IPS-NIHi11 (cell line): Measurements from ENCODE around the gene CLDN5.

Experiments used
- DNase-seq: peaks from one replicate; pipeline ENCODE4 v3.0.0; 2012; ENCODE audit warnings: mixed read lengths, low spot score

CLDN5 gene

DNA sequence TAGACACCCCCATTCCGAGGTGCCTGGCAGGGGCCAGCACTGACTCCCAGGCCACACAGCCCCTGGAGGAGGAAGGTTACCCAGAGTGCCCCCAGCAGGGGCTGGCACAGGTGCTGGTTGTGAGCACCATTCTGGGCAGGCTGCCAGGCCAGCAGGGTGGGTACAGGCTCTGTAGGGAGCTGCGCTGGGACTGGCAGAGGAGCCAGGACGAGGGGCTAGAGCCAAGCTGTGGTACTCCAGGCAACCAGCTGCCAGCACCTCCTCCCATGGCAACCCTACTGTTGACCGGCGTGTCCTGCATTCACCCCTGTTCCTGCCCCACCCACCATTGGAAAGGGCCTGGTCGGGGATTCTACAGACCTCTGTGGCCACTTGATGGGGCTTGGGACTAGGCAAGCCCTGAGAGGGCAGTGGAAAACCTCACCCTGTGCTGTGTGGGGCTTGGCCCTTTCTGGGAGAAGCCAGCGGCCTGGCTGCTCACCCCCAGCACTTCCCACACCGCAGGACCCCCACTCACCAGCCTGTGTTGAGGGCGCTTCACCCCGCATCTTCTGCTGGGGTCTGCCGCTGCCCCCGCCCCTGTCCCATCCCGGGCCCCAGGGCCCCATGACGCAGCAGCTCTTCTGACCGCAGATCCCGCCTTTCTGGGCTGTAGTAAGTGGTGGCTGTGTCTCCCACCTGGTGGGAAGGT is 1.9 kb downstream of the CLDN5 start:
- peak; percentile 40 for DNase-seq

DNA sequence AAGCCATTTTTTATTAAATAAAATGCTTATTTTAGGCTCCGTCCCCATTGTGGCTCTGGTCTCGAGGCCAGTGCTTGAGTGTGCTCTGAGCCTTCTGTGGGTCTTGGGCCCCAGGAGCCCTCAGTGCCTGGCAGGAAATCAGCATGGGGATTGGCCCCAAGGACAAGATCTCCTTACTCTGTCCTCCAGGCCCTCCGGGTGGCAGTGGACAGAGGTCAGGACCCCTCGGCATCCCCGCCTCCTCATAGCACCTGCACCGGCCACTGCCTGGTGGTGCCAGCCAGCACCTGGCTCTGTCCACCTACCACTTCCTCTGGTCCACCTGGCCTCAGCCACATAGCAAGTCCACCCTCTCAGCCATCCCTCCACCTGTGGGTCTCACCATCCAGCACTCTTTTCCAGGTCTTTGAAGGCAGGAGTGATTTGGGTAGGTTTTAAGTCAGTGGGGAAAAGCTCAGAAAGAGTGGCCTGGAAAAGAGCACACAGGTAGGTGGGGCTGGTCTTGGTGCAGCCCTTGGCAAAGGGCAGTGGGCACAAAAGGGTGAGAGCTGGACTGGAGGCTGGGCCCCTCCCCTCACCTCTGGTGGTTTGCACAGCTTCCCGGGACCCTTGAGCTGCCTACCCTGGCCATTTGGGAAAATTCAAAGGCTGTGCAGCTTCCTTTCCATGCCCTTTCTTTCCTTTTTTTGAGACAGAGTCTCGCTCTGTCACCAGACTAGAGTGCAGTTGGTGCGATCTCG is 3.5 kb downstream of the CLDN5 start:
- peak; percentile 2 for DNase-seq

DNA sequence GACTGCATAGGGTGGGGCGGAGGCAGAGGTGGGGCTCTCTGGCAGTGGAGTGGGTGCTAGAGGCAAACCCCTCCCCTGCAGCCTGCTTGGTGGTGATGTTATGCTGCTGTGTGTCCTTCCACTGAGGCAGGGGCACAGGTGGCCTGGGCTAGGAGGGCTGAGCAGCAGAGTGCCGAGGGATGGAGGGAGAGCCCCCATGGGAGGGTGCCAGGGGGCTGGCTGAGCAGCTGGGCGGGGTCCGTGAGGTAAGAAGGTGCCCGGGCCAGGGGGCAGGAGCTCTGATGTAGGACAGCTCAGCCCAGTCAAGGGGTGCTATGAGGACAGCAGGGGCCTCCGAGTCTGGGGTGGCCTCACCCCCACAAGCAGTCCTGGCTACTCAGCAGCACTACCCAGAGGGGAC is 4.2 kb downstream of the CLDN5 start:
- DNase-seq, result no peak

DNA sequence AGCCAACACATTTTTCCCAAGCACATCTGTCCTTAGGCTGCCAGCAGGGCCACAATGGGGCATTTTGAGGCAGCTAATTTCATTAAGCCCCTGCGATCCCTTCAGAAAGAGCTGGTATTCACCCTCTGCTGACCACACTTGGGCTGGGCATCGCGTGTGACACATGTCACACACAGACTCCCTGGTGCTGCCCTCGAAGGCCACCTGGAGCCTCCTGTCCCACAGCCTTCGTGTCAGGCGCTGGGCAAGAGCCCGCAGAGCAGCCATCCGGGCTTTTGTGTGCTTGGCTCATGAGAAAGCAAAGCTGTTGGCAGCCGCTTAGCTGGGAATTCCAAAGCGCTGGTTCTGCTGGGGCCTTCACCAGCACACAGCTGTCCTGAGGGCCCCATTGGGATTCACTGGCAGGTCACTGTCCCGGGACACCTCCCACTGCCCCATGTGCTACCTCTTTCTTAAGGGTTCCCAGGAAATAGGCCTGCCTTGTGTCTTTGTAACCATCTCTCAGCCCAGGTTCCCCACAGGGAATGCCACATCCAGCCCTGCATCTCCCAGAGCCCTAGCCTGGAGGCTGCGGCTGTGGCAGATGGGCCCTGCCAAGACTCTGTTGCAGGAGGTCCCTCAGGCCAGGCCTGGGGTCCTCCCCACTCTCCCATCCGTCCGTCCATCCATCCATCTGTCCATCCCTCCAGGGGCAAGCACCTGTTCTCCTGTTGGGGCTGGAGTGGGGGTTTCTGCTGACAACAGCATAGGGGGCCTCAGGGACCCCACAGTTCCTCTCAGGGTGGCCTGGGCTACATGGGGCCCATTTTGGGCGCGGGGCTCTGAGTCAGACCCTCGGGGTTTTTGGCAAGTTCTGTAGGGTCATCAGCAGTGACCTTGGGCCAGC is 4.9 kb downstream of the CLDN5 start:
- DNase-seq, result no peak

DNA sequence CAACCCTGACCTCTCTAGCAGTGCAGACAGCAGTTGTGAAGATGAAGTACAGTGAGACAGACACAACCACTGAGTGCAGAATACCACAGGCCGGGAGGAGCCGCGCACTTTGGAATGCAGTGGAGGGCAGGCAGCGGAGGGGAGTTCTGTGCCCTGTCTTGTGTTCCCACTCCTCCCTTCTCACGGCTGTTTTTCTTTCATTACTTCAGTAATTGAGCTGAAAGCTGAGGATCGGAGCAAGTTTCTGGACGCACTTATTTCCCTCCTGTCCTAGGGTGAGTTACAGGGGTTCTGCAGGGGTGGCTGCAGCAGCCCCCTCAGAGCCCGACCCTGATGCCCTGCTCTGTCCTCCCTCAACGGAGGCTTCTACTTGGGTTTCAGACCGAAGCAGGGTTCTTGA is 5.6 kb downstream of the CLDN5 start:
- no peak for DNase-seq

DNA sequence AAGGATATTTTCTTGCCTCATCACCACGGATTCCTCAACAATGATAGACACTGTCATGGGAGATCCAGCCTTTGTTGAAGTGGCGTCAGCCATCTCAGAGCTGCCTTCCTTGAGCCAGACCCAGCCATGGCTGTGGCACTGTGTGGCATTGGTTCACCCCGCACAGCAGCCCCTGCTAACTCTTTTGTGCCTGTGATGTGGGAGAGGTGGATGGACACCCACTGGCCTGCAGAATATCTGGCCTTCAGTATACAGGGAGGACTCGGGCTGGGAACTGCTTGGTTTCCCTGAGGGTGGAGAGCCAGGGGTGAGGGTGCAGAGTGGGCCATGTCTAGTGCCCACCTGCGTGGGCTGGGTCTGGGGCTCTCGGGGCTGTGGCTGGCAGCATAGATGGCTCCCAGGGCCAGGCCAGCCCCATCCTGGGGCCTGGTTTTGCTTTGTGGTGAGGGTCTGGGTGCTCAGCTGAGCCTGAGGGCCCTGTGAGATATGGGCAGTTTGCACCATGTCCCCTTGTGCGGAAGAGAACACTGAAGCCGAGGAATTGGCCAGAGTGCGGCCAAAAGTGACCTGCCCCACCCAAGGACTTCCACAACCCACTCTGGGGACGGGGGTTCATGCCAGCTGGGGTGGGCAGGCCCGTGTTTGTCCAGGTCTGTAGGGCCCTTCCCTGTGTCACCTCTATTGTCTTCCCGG is 6.1 kb downstream of the CLDN5 start:
- no peak for DNase-seq

DNA sequence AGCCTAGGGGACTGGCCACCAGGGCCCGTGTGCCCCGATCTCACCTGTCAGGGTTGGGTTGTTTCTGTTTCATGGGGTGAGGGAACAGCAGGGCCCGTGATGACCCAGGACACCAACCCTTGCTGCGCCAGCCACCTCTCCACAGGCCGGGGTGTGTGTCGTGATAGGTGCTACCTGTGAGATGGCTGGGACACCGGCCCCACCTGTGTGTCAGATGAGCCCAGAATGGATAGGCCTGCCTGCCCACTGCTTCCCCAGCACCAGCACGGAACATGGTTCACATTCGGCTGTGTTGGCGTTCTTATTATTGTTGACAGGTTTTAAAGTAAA is 7.1 kb downstream of the CLDN5 start:
- DNase-seq, result no peak

DNA sequence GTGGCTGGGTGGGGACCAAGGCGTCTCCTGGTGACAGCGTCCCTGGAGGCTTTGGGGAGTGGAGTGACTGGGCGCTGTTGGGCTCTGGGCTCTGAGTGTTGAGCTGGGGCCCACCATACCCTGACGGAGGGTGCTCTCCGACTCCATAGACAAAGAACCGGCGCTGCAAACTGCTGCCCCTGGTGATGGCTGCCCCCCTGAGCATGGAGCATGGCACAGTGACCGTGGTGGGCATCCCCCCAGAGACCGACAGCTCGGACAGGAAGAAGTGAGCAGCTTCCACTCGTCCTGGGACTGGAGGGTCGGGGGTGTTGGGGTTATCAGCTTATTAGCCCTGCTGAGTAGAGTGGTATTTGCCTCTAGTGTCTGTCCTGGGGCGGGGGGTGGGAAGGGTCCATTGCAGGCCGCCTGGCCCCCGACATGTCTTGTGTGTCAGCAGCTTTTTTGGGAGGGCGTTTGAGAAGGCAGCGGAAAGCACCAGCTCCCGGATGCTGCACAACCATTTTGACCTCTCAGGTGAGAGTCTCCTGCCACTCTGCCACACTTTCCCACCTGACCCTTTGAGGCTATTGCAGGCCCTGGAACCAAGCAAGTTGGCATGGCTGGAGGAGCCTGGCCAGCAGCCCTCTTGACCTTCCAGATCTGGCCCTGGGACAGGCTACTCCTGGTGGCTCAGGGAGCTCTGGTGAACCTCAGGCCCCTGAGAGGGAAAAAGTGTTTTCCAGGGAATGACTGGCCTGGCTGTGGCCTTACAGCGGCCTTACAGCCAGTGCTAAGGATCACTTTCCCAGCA is 7.6 kb downstream of the CLDN5 start:
- DNase-seq, result peak; percentile 5

DNA sequence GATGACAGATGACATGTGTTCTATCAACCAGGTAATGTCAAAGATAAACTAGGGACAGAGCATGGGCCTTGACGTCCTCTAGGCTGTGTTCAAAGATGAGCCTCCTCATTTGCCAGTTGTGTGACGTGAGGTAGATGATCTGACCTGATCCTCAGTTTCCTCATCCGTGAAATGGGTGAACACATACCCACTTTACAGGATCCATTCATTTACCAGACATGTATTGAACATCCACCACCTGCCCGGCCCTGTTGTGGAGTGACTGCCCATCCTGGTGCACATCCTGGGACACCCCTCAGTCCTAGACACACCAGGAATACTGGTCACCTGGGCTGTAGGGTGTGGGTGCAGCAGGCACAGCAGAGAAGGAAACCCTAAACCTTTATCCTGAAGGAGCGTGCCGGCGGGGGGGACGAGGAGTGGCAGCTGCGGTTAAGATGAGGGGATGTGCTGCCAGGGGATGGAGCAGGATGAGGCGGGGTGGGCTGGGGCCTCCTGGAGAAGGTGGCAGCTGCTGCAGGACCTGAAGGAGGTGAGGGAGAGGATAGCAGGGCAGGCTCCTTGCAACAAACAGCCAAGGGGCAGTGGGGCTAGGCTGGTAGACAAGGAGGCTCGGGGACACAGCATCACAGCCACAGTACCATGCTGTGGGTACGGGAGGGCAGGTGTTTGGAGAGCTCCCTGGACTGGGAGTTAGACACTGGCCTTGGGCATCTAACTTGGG is 8.4 kb downstream of the CLDN5 start:
- peak; percentile 4 for DNase-seq

DNA sequence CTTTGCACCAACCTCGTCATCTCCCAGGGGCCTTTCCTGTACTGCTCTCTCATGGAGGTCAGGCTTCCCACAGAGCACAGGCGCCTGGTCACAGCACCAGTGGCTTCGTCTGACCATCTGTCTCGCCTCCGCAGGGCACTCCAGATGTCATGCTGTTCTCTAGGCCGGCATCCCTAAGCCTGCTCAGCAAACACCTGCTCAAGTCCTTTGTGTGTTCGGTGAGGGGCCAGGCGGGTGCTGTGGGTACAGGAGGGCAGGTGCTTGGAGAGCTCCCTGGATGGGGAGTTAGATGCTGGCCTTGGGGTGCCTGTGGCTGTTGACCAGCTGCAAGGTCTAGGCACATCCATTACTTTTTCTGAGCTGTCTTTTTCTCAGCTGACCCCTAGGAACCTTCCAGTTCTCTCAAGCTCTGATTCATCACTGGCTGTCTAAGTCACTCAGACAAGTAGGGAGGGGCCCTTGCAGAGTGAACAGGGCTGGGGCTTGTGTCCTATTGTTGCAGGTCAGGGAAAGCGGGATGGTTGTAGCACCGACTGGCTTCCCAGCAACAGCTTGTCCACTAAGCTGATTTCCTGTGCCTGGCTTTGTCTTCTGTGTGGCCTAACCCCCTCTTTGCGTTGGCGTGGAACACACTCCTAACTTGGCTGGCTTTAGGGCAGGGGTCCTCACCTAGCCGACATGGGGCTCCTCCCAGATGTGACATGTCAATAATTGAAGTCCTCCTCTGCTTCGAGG is 9.2 kb downstream of the CLDN5 start:
- peak; percentile 3 for DNase-seq

DNA sequence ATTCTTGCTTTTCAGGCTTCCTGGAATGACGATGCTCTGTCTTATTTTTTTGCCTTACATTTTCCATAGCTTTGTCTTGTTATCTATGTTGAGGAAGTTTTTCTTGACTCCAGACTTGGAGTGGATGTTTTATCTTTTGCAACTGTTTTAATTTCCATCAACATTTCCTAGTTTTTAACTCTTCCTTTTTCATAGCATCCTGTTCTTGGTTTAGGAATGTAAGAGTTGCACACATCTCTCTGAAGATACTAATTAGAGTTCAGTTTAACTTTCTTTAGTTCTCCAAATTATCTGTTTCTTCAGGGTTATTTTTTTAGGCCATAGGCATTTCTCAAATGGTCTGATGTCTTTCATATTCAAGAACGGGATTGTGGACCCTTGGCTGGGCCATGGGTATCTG is 10.4 kb downstream of the CLDN5 start:
- DNase-seq, result no peak

DNA sequence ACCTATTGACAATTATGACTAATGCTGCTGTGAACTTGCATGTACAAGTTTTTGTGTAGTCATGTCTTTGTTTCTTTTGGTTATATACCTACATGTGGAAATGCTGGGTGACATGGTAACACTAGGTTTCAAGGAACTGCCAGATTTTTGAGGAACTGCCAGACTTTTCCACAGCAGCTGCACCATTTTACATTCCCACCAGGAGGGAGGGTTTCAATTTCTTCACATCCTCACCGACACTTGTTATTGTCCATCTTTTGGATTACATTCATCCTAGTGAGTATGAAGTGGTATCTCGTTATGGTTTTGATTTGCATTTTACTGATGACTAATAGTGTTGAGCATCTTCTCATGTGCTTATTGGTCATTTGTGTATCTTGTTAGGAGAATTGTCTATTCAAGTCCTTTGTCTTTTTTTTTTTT is 13.3 kb downstream of the CLDN5 start:
- no peak for DNase-seq

DNA sequence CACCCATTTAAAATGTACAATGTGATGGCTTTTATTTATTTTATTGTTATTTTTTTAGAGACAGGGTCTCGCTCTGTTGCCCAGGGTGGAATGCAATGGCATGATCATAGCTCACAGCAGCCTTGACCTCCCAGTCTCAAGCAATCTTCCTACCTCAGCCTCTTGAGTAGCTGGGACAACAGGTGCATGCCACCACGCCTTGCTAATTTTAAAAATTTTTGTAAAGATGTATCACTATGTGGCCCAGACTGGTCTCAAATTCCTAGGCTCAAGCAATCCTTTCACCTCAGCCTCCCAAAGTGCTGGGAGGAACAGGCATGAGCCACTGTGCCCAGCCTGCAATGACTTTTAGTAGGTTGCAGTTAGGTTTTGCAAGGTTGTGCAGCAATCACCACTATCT is 14.3 kb downstream of the CLDN5 start:
- DNase-seq, result no peak

DNA sequence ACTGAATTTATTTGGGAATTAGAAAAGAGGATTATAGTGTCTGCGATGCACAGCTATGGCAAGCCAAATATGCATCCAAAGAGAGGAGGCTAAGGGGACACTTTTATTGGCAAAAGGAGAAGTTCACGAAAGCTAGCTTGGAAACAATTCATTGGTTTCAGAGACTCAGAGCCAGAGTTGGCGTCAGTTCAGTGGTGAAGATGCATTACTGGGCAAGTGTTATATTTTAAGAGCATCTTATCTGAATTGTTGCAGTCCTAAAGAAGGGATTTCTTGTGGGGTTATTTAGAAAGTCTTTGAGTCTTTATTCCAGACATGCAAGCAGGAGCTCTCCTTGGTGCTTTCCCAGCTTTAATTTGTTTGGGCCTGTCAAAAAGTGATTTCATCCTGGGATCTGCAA is 15.0 kb downstream of the CLDN5 start:
- no peak for DNase-seq

DNA sequence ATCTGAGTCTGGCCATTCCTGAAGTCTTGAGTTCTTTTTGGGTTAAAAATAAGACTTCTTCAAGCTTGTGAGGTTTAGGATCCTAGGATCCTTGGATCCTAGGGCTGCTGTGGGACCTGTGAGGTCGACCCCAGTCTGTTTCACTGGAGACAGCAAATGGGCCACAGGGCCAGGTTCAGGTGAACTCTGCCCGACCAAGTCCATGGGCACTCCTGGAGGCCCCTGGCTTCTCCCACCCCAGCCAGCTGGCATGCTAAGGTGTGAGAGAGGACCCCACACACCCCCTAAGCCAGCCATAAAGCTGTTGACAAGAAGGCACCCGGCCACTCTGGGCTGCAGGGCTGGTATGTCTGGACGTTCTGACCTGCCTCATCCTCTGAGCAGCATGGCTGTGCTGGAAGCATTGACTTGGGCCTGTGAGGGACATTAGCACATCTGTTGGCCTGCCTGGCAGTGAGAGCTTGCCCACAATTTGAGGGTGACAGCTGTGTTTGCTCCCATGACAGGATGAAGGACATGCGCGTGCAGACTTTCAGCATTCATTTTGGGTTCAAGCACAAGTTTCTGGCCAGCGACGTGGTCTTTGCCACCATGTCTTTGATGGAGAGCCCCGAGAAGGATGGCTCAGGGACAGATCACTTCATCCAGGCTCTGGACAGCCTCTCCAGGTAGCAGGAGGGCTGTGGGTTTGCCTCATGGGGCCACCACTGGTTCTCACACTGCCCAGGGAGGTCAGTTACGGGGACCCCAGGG is 16.0 kb downstream of the CLDN5 start:
- DNase-seq, result no peak

DNA sequence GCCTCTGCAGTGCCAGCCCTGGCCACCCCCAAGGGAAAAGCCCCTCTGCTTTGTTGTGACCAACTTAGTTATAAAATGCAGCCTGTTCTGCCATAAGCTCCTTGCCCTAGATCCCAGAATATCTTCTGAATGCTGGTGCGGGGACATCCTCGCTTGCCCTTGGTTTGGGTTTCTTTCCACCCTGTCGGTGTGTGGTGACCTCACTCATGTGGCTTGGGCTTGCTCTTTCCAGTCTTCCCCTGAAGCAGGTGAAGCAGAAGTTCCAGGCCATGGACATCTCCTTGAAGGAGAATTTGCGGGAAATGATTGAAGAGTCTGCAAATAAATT is 16.7 kb downstream of the CLDN5 start:
- DNase-seq, result no peak

DNA sequence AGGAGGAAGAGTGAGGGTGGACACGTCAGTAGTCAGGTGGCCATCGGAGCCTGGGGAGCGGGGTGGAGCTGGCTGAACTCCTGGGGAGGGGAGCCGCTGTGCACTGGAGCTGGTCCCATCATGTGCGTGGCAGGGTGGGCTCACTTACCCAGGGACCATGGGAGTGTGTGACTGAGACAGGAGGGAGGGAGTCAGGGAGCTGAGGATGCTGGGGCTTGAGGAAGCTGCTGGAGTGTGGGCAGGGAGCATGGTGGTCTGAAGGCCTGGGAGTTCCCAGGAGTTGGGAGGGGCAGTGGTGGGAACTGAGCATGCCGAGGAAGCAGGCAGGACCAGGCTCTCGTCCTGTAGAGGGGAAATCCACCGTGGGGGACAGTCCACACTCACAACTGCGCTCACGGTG is 18.0 kb downstream of the CLDN5 start:
- DNase-seq, result no peak

DNA sequence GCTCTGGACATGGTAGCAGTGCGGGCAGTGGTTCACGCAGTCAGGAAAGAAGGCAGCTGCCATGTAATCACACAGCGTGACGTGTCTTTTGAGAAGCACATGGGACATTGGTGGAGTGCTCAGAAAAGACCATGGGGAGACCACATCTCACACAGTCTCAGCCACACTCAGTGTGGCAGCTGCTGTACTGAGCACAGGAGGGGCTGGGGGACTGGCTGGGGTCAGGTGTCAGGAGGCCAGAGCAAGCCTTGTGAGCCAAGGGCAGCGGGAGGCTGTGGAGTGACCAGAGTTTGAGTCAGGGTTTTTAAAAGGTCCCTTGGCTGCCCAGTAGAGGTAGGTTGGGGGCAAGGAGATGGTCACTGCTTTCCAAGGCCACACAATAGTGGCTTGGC is 18.5 kb downstream of the CLDN5 start:
- DNase-seq, result no peak

DNA sequence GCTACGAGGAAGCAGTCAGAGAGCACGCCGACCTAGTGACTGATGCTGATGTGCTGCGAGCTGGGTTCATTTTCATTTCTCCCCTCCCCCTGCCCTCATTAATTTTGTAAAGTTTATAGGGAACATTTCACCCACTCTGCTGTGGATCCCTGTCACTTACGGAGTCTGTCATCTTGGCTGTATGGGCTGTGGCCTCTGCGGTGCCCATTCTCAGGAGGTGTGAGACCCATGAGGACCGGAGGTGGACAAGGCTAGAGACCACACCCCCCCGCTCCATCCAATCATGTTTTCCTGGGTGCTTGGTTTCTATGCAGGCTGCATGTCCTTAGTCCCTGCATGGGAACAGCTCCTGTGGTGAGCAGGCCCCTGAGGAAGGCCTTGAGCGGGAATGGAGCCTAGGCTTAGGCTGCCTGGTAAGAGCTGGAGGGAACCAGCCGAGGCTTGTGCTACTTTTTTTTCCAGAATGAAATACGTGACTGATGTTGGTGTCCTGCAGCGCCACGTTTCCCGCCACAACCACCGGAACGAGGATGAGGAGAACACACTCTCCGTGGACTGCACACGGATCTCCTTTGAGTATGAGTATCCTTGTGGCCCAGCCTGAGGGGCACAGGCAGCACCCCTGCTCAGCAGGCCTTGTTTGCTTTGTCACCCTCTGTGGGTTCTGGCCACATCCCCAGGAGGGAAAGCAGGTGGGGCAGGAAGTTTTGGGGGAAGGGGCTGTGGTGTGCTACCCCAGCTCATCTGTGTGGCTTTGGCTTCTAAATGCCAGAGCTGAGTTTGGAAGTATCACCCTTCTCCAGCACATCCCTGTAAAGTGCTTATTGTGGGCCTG is 19.1 kb downstream of the CLDN5 start:
- DNase-seq, result no peak
